HepG2 (cell line): ENCODE data around the gene FAM167B. TPM values are rescaled to one million over a fixed set of nuclear protein-coding genes. Genes with fewer than 3 reads are reported as not detected.

ENCODE experiments used
- CREM ChIP-seq, 2 experiments: sonication (generic) in 1 of 2; formaldehyde crosslinking in 1 of 2; IDR thresholded peaks; 2 replicates each; pipeline versions ENCODE4 v1.4.0 to v1.6.1; 2016 to 2020; ENCODE audit warnings: antibody characterized with exemption in 1 of 2, mild to moderate bottlenecking in 1 of 2, missing genetic modification reagents in 1 of 2
- EHMT2 ChIP-seq: fragments of 200-600 bp; sonication (generic); IDR thresholded peaks from 2 replicates; pipeline ENCODE4 v1.7.0; 2017; ENCODE audit warnings: antibody characterized with exemption, low read depth, low read length, borderline replicate concordance
- FOSL1 ChIP-seq: sonication (generic); formaldehyde crosslinking; IDR thresholded peaks from 2 replicates; pipeline ENCODE4 v1.9.0; 2021; ENCODE audit warnings: missing genetic modification reagents, borderline replicate concordance
- GABPA ChIP-seq, 2 experiments: IDR thresholded peaks; 2 replicates each; pipeline ENCODE4 v1.6.1; 2011 to 2016; ENCODE audit warnings: low read depth in 2 of 2, low read length in 1 of 2, missing biosample characterization in 1 of 2, missing genetic modification characterization in 1 of 2
- GRHL1 ChIP-seq: sonication (generic); formaldehyde crosslinking; conservative IDR thresholded peaks from 2 replicates; pipeline ENCODE4 v1.8.0; 2022; ENCODE audit warnings: missing genetic modification reagents
- MEF2D ChIP-seq: sonication (generic); formaldehyde crosslinking; IDR thresholded peaks from 2 replicates; pipeline ENCODE4 v1.5.1; 2020; ENCODE audit warnings: mild to moderate bottlenecking, missing genetic modification reagents
- MTF2 ChIP-seq: sonication (generic); formaldehyde crosslinking; IDR thresholded peaks from 2 replicates; pipeline ENCODE4 v1.5.0; 2020; ENCODE audit warnings: missing genetic modification reagents, borderline replicate concordance
- TOPORS ChIP-seq: sonication (generic); formaldehyde crosslinking; IDR thresholded peaks from 2 replicates; pipeline ENCODE4 v1.8.0; 2023; ENCODE audit warnings: mild to moderate bottlenecking, missing genetic modification reagents
- ZFP90 ChIP-seq: sonication (generic); formaldehyde crosslinking; IDR thresholded peaks from 2 replicates; pipeline ENCODE4 v1.8.0; 2022; ENCODE audit warnings: missing genetic modification reagents, mild to moderate bottlenecking, inconsistent platforms, borderline replicate concordance
- ZFP91 ChIP-seq: sonication (generic); formaldehyde crosslinking; IDR thresholded peaks from 2 replicates; pipeline ENCODE4 v1.9.0; 2022; ENCODE audit warnings: missing genetic modification reagents, mild to moderate bottlenecking, borderline replicate concordance
- ZNF589 ChIP-seq: sonication (generic); formaldehyde crosslinking; conservative IDR thresholded peaks from 2 replicates; pipeline ENCODE4 v1.8.0; 2022; ENCODE audit warnings: mild to moderate bottlenecking, moderate library complexity, missing genetic modification reagents
- ZNF766 ChIP-seq: sonication (generic); formaldehyde crosslinking; IDR thresholded peaks from 2 replicates; pipeline ENCODE4 v1.5.0; 2020; ENCODE audit warnings: missing genetic modification reagents, borderline replicate concordance
- ZNF839 ChIP-seq: sonication (generic); formaldehyde crosslinking; IDR thresholded peaks from 2 replicates; pipeline ENCODE4 v1.4.0; 2020; ENCODE audit warnings: missing genetic modification reagents, mild to moderate bottlenecking, borderline replicate concordance
- ZNF879 ChIP-seq: sonication (generic); formaldehyde crosslinking; IDR thresholded peaks from 2 replicates; pipeline ENCODE4 v1.8.1; 2023; ENCODE audit warnings: missing genetic modification reagents
- polyA plus RNA-seq, 8 experiments: library from polyadenylated mRNA; depleted of rRNA in 3 of 8; stranded (reverse) in 7 of 8; unstranded in 1 of 8; fragments of >200 nt; fragmentation: Illumina TruSeq in 4 of 8; extraction: Trizol in 4 of 8; gene quantifications; 2 replicates each; pipeline versions ENCODE4 v1.2.1 to v1.2.3, GENCODE V29; 2011 to 2016; ENCODE audit warnings: low read depth in 4 of 8, missing spikeins in 1 of 8, mixed read lengths in 1 of 8; ENCODE audit not compliant: insufficient read depth in 1 of 8
- total RNA-seq, 5 experiments: library from RNA; depleted of rRNA; stranded (reverse); fragments of >200 nt; fragmentation: Illumina TruSeq; extraction: Trizol; gene quantifications; 2 replicates each; pipeline ENCODE4 v1.2.3, GENCODE V29; 2016; ENCODE audit warnings: low read depth in 1 of 5
- TF ChIP-seq, protein P1 (sequence below), 2 experiments: sonication (generic) in 1 of 2; formaldehyde crosslinking in 1 of 2; IDR thresholded peaks; 2 replicates each; pipeline versions ENCODE4 v1.6.1 to v1.9.0; 2014 to 2022; ENCODE audit warnings: antibody characterized with exemption in 1 of 2, borderline replicate concordance in 1 of 2, inconsistent platforms in 1 of 2, low read depth in 1 of 2, missing genetic modification reagents in 1 of 2

Gene FAM167B
- total and polyA plus RNA-seq, 2 of the 13 experiments (the other 11 are each of a cell fraction or from before 2014, with no cell fraction given): 0.15 to 0.70 TPM

DNA sequence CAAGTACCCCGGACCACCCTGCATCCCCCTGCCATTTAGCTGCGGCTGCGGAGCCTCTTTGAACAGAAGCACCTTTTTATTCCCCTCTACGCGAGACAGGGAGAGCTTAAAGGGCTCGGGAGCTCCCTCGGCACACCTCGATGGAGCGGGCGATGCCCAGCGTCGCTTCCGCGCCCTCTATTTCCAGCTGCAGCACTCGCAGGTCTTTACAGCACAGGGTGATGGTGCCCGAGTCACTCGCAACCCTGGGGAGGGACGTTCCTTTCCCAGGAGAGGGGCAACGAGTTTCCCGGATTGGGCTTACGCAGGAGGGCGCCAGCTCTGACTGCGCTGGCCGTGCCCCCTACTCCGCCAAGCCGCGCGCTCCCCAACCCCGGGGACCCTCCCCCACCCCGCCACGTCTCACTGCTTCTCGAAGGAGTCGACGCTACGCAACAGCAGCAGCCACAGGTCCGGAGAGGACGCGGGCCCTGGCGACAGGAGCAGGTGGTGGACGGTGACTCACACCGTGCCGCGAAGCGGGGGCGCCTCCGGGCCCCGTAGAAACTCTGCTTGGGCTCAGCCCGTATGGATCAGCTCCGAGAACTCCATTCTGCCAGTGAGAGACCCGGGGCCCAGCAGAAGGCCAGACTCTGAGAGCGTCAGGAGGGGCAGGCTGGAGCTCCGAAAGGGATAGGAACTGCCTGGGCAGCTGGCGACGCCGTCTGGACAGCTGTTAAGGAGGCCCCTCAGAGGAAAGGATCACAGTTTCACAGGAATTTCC, 5.8 kb upstream of the FAM167B start (continued):
- TF ChIP-seq, protein P1, sequence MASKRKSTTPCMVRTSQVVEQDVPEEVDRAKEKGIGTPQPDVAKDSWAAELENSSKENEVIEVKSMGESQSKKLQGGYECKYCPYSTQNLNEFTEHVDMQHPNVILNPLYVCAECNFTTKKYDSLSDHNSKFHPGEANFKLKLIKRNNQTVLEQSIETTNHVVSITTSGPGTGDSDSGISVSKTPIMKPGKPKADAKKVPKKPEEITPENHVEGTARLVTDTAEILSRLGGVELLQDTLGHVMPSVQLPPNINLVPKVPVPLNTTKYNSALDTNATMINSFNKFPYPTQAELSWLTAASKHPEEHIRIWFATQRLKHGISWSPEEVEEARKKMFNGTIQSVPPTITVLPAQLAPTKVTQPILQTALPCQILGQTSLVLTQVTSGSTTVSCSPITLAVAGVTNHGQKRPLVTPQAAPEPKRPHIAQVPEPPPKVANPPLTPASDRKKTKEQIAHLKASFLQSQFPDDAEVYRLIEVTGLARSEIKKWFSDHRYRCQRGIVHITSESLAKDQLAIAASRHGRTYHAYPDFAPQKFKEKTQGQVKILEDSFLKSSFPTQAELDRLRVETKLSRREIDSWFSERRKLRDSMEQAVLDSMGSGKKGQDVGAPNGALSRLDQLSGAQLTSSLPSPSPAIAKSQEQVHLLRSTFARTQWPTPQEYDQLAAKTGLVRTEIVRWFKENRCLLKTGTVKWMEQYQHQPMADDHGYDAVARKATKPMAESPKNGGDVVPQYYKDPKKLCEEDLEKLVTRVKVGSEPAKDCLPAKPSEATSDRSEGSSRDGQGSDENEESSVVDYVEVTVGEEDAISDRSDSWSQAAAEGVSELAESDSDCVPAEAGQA (IDR thresholded peaks at IDR 0.05; ENCODE audit: low read depth): no peak
- TF ChIP-seq, protein P1 (CRISPR knock-in tag; IDR thresholded peaks at IDR 0.05; ENCODE audit: borderline replicate concordance): 0 out of 2 replicates have a peak, but pooled peaks have one; percentile 33
- TF ChIP-seq CREM (IDR thresholded peaks at IDR 0.05): no peak
- no peak for TF ChIP-seq CREM (CRISPR knock-in tag; IDR thresholded peaks at IDR 0.05)
- TF ChIP-seq ZNF839 (CRISPR knock-in tag): no peak
- 0 out of 2 replicates have a peak, but pooled peaks have one; percentile 45 for TF ChIP-seq ZNF766 (CRISPR knock-in tag)
- no peak for TF ChIP-seq EHMT2
- no peak for TF ChIP-seq MTF2
- TF ChIP-seq ZFP90: no peak
- TF ChIP-seq TOPORS (CRISPR knock-in tag): no peak
- TF ChIP-seq GABPA (IDR thresholded peaks at IDR 0.05; ENCODE audit: low read depth, low read length): no peak
- TF ChIP-seq GABPA (CRISPR knock-in tag; IDR thresholded peaks at IDR 0.05; ENCODE audit: low read depth): no peak
- no peak for TF ChIP-seq ZNF879 (CRISPR knock-in tag)
- TF ChIP-seq MEF2D (CRISPR knock-in tag): peak; percentile 61; the same call in 1 of the 2 replicates
- TF ChIP-seq ZNF589 (CRISPR knock-in tag): no peak
- TF ChIP-seq GRHL1 (CRISPR knock-in tag): no peak
- peak; percentile 61 for TF ChIP-seq FOSL1 (CRISPR knock-in tag)
- peak; percentile 64 for TF ChIP-seq ZFP91
